ENCODE data around the gene CLEC10A. TPM values are rescaled to one million over a fixed set of nuclear protein-coding genes. Genes with fewer than 3 reads are reported as not detected.
"Not testable (repeated sequence)": the region's sequence is repeated elsewhere in the genome, so short reads cannot be mapped to it uniquely, and the experiment has no call there.

The CLEC10A gene
- total RNA-seq, 1 donor = not detected

DNA sequence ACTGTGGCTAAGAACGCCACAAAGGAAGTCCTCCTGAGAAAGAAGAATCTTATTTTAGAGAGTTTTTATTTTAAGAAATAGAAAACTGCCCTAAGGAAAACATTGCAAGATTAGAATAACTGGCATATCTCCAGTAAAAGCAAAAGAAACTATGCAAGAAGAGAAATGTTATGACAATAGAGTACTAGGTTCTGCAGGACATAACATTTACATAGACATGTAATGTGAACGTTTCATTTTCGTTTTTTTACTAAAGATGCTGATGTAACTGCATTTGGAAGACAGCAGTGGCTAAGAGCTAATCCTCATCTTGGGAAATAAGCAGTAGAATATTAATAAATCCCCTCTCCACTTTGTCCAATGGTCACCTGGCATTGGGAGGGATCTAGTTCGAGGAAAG, 42.3 kb upstream of the CLEC10A start:
- peak; percentile 9 for DNase-seq (ENCODE audit: low read depth)
- no peak for TF ChIP-seq CTCF (IDR thresholded peaks at IDR 0.05; ENCODE audit: insufficient read depth, low read depth, low read length)
- no peak overlapping the region for H3K4me3 ChIP-seq (ENCODE audit: low read depth, low read length)

GRCh38 chr17:7120635-7121034, 40.6 kb upstream of the CLEC10A start:
- not testable (repeated sequence) for DNase-seq (ENCODE audit: low read depth); H3K4me3 ChIP-seq (ENCODE audit: low read depth, low read length)

- H3K4me3 ChIP-seq (ENCODE audit: low read depth, low read length) = no peak overlapping the region
- no peak for DNase-seq (ENCODE audit: low read depth)
- TF ChIP-seq CTCF (IDR thresholded peaks at IDR 0.05; ENCODE audit: insufficient read depth, low read depth, low read length) = no peak
These were observed 40.1 kb upstream of the CLEC10A start for GRCh38 chr17:7120123-7120522.

DNA sequence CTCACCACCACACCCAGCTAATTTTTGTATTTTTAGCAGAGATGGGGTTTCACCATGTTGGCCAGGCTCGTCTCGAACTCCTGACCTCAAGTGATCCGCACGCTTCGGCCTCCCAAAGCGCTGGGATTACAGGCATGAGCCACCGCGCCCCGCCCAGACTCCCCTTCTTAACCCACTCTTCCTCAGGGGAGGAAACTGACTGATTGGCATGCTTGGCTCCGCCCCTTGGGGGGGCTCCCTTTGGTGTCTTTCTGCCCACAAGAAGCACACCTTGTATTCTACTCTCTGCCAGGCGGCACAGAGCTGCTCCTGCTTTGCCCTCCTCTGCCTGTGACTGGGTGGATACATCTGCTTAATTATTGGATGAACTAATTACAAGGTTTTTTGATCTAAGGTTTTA, 39.3 kb upstream of the CLEC10A start:
- no peak overlapping the region for H3K4me3 ChIP-seq (ENCODE audit: low read depth, low read length)
- DNase-seq (ENCODE audit: low read depth) = no peak
- no peak for TF ChIP-seq CTCF (IDR thresholded peaks at IDR 0.05; ENCODE audit: insufficient read depth, low read depth, low read length)

DNA sequence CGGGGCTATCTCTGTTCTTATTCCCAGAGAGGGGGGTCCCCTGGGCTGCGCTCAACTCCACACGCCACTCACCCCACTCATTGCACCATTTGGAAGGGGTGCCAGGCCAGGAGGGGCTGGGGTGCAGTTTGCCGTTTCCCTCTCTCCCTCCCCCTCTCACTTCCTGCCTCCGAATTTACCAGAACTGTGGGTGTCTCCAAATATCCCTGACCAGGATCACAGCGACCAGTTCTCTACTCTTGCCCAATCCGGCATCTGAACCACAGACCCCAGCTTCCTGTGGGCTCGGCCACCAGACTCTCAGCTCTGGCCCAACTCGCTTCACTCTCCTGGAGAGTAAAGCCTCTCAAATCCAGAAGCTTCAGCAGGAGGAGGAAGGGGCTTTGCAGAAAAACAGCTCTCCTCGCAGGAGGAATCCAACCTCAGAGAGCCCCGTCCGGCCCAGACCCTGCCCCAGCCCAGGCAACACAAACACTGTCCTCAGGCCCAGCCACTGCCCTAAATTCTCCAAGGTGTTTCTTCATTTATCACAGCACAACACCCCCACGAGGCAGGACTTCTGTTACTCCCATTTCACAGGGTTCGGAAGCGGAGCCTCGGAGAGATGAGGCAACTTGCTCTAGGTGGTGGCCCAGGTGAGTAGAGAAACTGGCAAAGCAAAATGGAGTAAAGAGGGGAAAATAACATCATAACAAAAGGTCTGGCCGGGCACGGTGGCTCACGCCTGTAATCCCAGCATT, 35.0 kb upstream of the CLEC10A start:
- DNase-seq (ENCODE audit: low read depth) = no peak
- no peak for TF ChIP-seq CTCF (IDR thresholded peaks at IDR 0.05; ENCODE audit: insufficient read depth, low read depth, low read length)
- no peak overlapping the region for H3K4me3 ChIP-seq (ENCODE audit: low read depth, low read length)

DNA sequence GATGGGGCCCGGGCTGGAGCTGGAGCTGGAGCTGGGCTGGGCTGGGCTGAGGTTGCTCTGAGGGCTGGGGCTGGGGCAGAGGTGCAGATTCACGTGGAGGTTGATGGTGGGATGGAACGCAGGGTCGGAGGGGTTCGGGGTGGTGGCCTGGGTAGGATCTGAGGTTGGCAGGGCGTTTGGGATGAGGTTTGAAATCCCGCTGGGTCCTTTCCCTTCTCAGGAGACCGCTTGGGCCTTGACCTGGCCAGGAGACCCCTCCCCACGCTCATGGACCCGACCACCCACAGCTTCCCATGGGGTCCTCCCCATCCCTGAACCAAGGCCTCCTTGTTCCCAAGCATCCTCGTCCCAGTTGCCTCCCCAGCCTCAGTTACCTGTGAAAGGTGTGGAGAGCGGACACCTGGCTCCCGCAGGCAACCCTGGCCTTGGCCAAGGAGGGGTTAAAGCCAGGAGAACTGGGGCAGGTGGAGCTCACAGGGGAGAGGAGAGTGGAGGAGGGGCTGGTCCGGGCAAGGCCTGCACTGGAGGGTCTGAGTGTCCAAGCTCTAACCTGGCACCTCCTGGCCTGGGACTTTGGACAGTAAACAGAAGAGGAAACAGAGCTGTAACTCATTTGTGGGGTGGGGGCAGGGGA, 34.3 kb upstream of the CLEC10A start, which contains the start of gene ASGR2:
ASGR2 (minus strand) TSS at position 582 of the 634 bp plus-strand sequence. CDS start 582 bp downstream, outside the sequence.
- no peak for DNase-seq (ENCODE audit: low read depth)
- no peak within 1 kb of the TSS for H3K4me3 ChIP-seq (ENCODE audit: low read depth, low read length)
- TF ChIP-seq CTCF (IDR thresholded peaks at IDR 0.05; ENCODE audit: insufficient read depth, low read depth, low read length) = no peak

DNA sequence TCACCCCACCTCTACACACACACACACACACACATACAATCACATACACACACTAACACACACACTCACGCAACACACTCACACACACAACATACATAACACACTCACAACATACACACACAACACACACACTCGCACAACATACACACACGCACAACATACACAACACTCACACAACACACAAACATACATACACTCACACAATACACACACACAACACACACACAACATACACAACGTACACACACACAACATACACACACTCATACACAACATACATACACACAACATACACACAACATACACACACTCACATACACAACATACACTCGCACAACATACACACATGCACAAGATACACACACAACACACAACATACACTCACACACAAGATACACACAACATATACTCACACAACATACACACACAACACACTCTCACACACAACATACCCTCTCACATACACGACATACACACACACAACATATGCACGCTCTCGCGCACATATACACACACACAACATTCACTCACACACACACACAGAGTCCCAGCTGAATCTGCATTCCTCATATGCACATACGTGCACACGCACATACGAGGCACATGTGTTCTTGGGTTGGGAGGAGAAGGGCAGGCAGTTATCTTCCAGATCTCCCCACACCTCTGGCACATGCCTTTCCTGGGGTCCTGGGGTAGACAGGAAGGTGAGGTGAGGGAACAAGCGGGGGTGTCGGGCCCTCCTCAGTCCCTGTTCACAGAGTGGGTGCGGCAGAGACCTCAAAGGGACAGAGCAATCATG, 33.4 kb upstream of the CLEC10A start:
- H3K4me3 ChIP-seq (ENCODE audit: low read depth, low read length) = no peak overlapping the region
- DNase-seq (ENCODE audit: low read depth) = no peak
- no peak for TF ChIP-seq CTCF (IDR thresholded peaks at IDR 0.05; ENCODE audit: insufficient read depth, low read depth, low read length)

All from fibroblast of villous mesenchyme (primary cell).